HUDEP-2 (cell line): Measurements from ENCODE around the gene WDR46.
A peak's percentile ranks its signal among the peaks of the same experiment; 100 is the strongest.
"Not testable (repeated sequence)": the region's sequence is repeated elsewhere in the genome, so short reads cannot be mapped to it uniquely, and the experiment has no call there.

Source experiments
- DNase-seq, 76 experiments: peaks; one replicate each; lab custom pipeline; 2025; ENCODE audit not compliant: unreplicated experiment in 76 of 76; lab: John Stamatoyannopoulos, UW

WDR46 gene

GRCh38 chr6:33289784-33290315 lies 811 bp upstream of the WDR46 start:
- peak in 10 of 76 experiments; percentile 36 to 68 (median 47) for DNase-seq

- no peak for DNase-seq
Measured at GRCh38 chr6:33288141-33288920, 708 bp downstream of the WDR46 start.

- DNase-seq, result no peak
Measured at GRCh38 chr6:33286946-33287914, 1.8 kb downstream of the WDR46 start.

- peak in 1 of 76 experiments; percentile 12 for DNase-seq
Measured at GRCh38 chr6:33285214-33285613, 3.8 kb downstream of the WDR46 start.

- DNase-seq, result no peak
Measured at GRCh38 chr6:33280539-33280938, 8.5 kb downstream of the WDR46 start.

- DNase-seq, result peak in 21 of 76 experiments; percentile 3 to 43 (median 27)
Measured at GRCh38 chr6:33279971-33280511, 9.0 kb downstream of the WDR46 start.

GRCh38 chr6:33279257-33279695 lies 9.8 kb downstream of the WDR46 start:
- DNase-seq, result no peak

- DNase-seq, result no peak
Measured at GRCh38 chr6:33278810-33279209, 10.2 kb downstream of the WDR46 start.

- no peak for DNase-seq
Measured at GRCh38 chr6:33278392-33278741, 10.7 kb downstream of the WDR46 start.

GRCh38 chr6:33277663-33278391 lies 11.2 kb downstream of the WDR46 start:
- peak in 12 of 76 experiments; percentile 9 to 39 (median 25) for DNase-seq

- peak in 73 of 76 experiments; percentile 34 to 96 (median 78) for DNase-seq
Measured at GRCh38 chr6:33276864-33277662, 12.0 kb downstream of the WDR46 start, which contains the start of gene B3GALT4. Gene B3GALT4, plus strand, starts transcription at chr6:33277123. Its CDS starts 297 bp downstream, at chr6:33277420.

- no peak for DNase-seq
Measured at GRCh38 chr6:33276581-33276863, 12.5 kb downstream of the WDR46 start.

GRCh38 chr6:33275795-33276580 lies 13.1 kb downstream of the WDR46 start:
- not testable (repeated sequence) for DNase-seq

- peak in 3 of 76 experiments; percentile 25 to 39 (median 26) for DNase-seq
Measured at GRCh38 chr6:33273924-33274902, 14.8 kb downstream of the WDR46 start.

- DNase-seq, result peak in 2 of 76 experiments; percentile 14 to 21
Measured at GRCh38 chr6:33273129-33273923, 15.7 kb downstream of the WDR46 start.

- DNase-seq, result peak in 6 of 76 experiments; percentile 35 to 74 (median 60)
Measured at GRCh38 chr6:33272275-33273128, 16.5 kb downstream of the WDR46 start.
